ENCODE results near the gene LARGE1. TPM values are rescaled to one million over a fixed set of nuclear protein-coding genes. Genes with fewer than 3 reads are reported as not detected.
"Not testable (repeated sequence)": the region's sequence is repeated elsewhere in the genome, so short reads cannot be mapped to it uniquely, and the experiment has no call there.

Gene LARGE1
- total RNA-seq, 6 experiments from 2014 or later, result 12.2 to 28.3 (median 15.2) TPM

DNA sequence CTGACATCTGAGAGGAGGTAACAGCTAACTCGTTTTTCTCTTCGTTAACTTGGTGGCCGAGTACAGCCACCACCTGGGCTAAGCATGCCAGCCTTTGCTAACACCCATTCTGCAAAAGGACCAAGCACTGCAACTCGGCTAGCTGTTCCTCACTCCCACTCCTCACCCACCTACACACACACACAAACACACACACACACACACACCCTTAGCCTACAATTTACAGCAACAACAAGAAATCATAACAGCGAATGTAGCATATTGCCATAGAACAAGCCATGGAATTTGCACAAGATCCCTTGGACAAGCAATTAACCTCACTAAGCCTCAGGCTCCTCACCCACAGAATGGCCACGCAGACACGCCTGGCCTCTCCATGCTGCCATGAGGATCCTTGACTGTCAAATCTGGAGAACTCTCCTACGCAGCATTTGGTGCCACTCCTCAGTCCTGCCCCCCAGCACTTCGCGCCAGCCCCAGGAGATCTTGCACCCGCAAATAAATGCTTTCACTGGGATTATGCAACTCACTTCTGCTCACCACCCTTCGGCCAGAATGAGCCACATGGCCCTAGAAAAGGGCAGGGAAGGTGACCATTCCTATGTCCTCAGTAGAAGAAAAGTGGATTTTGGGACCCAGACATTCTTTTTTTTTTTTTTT is 58.9 kb downstream of the LARGE1 start:
- no peaks in the 10 kb centered on the region for H3K27me3 ChIP-seq
- DNase-seq (no peak), ATAC-seq (no peak)
- intact Hi-C loops (cut with DNase I), result no loop called here
- no peak overlapping the region for H3K27ac ChIP-seq
- TF ChIP-seq, protein P1, sequence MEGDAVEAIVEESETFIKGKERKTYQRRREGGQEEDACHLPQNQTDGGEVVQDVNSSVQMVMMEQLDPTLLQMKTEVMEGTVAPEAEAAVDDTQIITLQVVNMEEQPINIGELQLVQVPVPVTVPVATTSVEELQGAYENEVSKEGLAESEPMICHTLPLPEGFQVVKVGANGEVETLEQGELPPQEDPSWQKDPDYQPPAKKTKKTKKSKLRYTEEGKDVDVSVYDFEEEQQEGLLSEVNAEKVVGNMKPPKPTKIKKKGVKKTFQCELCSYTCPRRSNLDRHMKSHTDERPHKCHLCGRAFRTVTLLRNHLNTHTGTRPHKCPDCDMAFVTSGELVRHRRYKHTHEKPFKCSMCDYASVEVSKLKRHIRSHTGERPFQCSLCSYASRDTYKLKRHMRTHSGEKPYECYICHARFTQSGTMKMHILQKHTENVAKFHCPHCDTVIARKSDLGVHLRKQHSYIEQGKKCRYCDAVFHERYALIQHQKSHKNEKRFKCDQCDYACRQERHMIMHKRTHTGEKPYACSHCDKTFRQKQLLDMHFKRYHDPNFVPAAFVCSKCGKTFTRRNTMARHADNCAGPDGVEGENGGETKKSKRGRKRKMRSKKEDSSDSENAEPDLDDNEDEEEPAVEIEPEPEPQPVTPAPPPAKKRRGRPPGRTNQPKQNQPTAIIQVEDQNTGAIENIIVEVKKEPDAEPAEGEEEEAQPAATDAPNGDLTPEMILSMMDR (IDR thresholded peaks at IDR 0.05), result no peak
- TF ChIP-seq POLR2A (IDR thresholded peaks at IDR 0.05), result no peak
- no peaks in the 10 kb centered on the region for H3K9me3 ChIP-seq
- 61% methylated on average over 7 of the region's 12 CpGs for WGBS (ENCODE audit: insufficient coverage, low coverage, low lambda C conversion rate, missing lambda C conversion rate)
- peaks cover 0 to 19% (median 8%) of the 10 kb centered on the region in 4 donors for H3K4me1 ChIP-seq
- H3K4me3 ChIP-seq, result no peak overlapping the region
- H3K36me3 ChIP-seq, result no peaks in the 10 kb centered on the region

DNA sequence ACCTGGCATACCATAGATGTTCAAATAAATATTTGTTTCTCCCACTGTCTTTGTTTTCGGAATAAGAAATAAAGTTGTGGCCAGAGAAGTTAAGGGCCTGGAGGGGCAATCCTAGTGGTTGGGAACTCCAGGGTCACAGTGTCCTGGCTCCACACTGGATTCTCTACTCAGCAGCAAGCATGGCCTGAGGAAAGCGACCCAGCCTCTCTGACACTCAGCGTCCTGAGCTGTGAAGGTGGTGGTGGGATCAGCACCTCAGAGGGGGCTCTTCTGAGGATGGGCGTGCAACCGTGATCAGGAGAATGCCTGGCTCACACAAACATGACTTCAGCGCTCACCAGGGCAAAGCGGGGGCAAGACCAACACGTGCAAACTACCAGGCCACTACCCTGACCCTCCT is 59.9 kb downstream of the LARGE1 start:
- Histone ChIP-seq H3K4me3 (no peak overlapping the region), H3K27ac (no peak overlapping the region), H3K27me3 (no peaks in the 10 kb centered on the region), H3K9me3 (no peaks in the 10 kb centered on the region), H3K36me3 (no peaks in the 10 kb centered on the region), H3K4me1 (peaks cover 0 to 13% (median 7%) of the 10 kb centered on the region in 4 donors)
- DNase-seq (no peak), ATAC-seq (no peak)
- TF ChIP-seq, protein P1 (IDR thresholded peaks at IDR 0.05), result no peak
- no peak for TF ChIP-seq POLR2A (IDR thresholded peaks at IDR 0.05)
- 90% methylated on average over 1 of the region's 8 CpGs for WGBS (ENCODE audit: insufficient coverage, low coverage, low lambda C conversion rate, missing lambda C conversion rate)
- intact Hi-C loops (cut with DNase I), result no loop called here

DNA sequence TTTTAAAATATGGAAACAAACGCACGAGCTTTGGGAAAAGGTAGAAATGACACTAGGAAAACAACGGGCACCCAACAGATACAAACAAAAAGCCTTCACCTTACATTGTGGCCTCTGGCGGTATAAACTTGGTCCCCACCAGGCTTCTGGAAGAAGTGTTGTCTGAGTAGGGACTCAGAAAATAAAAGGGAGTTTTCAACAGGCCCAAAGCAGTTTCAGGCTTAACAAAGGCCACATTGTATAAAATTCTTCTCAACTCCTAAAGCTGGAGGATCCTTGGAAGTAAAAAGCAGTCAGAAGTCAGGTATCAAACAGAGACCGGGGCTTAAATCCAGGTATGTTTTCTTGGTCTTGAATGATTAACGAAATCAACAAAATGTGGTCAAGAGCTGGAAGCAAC is 61.0 kb downstream of the LARGE1 start:
- Histone ChIP-seq H3K4me1 (peaks cover 0 to 3% (median 1%) of the 10 kb centered on the region in 4 donors), H3K27me3 (no peaks in the 10 kb centered on the region), H3K9me3 (no peaks in the 10 kb centered on the region), H3K4me3 (no peak overlapping the region), H3K36me3 (no peaks in the 10 kb centered on the region), H3K27ac (no peak overlapping the region)
- ATAC-seq (no peak), DNase-seq (no peak)
- no peak for TF ChIP-seq POLR2A (IDR thresholded peaks at IDR 0.05)
- TF ChIP-seq, protein P1 (IDR thresholded peaks at IDR 0.05), result no peak
- intact Hi-C loops (cut with DNase I), result no loop called here
- WGBS (ENCODE audit: insufficient coverage, low coverage, low lambda C conversion rate, missing lambda C conversion rate), result 90% methylated on average over 6 of the region's 6 CpGs

DNA sequence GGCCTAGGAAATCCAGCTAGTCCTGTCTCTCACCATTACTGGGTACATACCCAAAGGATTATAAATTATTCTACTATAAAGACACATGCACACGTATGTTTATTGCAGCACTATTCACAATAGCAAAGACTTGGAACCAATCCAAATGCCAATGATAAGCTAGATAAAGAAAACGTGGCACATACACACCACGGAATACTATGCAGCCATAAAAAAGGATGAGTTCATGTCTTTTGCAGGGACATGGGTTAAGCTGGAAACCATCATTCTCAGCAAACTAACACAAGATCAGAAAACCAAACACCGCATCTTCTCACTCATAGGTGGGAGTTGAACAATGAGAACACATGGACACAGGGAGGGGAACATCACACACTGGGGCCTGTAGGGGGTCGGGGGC is 61.6 kb downstream of the LARGE1 start:
- H3K36me3 ChIP-seq; H3K4me3 ChIP-seq; ATAC-seq; H3K27ac ChIP-seq; H3K4me1 ChIP-seq; intact Hi-C loops (cut with DNase I); H3K9me3 ChIP-seq; H3K27me3 ChIP-seq; DNase-seq: not testable (repeated sequence)
- 76% methylated on average over 5 of the region's 5 CpGs for WGBS (ENCODE audit: insufficient coverage, low coverage, low lambda C conversion rate, missing lambda C conversion rate)

- H3K4me1 ChIP-seq; H3K4me3 ChIP-seq; DNase-seq; H3K27ac ChIP-seq; H3K9me3 ChIP-seq; intact Hi-C loops (cut with DNase I); H3K27me3 ChIP-seq; ATAC-seq; H3K36me3 ChIP-seq: not testable (repeated sequence)
- 96% methylated on average over 15 of the region's 16 CpGs for WGBS (ENCODE audit: insufficient coverage, low coverage, low lambda C conversion rate, missing lambda C conversion rate)
These were observed 62.5 kb downstream of the LARGE1 start for GRCh38 chr22:33857767-33858166.
